B cell (primary cell): ENCODE measurements around the gene TSPAN14. TPM values are rescaled to one million over a fixed set of nuclear protein-coding genes. Genes with fewer than 3 reads are reported as not detected.

ENCODE experiments used
- ATAC-seq: fragments of 200-7000 bp; cut with Tn5 transposase; one replicate; pipeline ENCODE4 v1.10.0; 2021; ENCODE audit warnings: low read depth, mild to moderate bottlenecking, moderate number of reproducible peaks, moderate library complexity
- CTCF ChIA-PET: fragments of 350-600 bp; sonication (Branson Sonifier 250); formaldehyde crosslinking; loops from one replicate; lab custom pipeline; 2021; ENCODE audit warnings: antibody characterized with exemption, inconsistent platforms; lab: Charles Lee
- POLR2A ChIA-PET: fragments of 350-600 bp; sonication (Branson Sonifier 250); formaldehyde crosslinking; loops from one replicate; lab custom pipeline; 2021; ENCODE audit warnings: antibody characterized with exemption; lab: Charles Lee
- DNase-seq: peaks from one replicate; pipeline ENCODE4 v3.0.0; 2013
- H2AFZ ChIP-seq: 2 replicates; pipeline ENCODE4 v1.6.1; 2012; ENCODE audit warnings: mild to moderate bottlenecking, low read depth, low read length; ENCODE audit not compliant: insufficient read depth, poor library complexity, severe bottlenecking
- H3K27ac ChIP-seq, 2 donors: 1 replicate in 1 of 2; 2 replicates in 1 of 2; pipeline ENCODE4 v1.5.1; 2012 to 2013; ENCODE audit warnings: low read length in 2 of 2, mild to moderate bottlenecking in 2 of 2, moderate library complexity in 1 of 2
- H3K27me3 ChIP-seq, 4 experiments: fragments of 200-600 bp in 1 of 4; sonication (generic) in 1 of 4; replicated peaks in 1 of 4; 1 replicate in 2 of 4; 2 replicates in 2 of 4; pipeline versions ENCODE4 v1.6.1 to v1.7.0; 2013 to 2016; ENCODE audit warnings: low read length in 3 of 4, mild to moderate bottlenecking in 2 of 4, mixed read lengths in 1 of 4, moderate library complexity in 1 of 4; ENCODE audit not compliant: insufficient read depth in 4 of 4, control insufficient read depth in 3 of 4; ENCODE audit errors: control extremely low read depth in 1 of 4
- H3K36me3 ChIP-seq, 2 experiments: replicated peaks in 1 of 2; 1 replicate in 1 of 2; 2 replicates in 1 of 2; pipeline versions ENCODE4 v1.6.1 to v1.7.1; 2013; ENCODE audit warnings: low read length in 1 of 2; ENCODE audit not compliant: insufficient read depth in 2 of 2, control insufficient read depth in 1 of 2; ENCODE audit errors: control extremely low read depth in 1 of 2, extremely low read depth in 1 of 2
- H3K4me1 ChIP-seq, 2 donors: fragments of 200-600 bp in 1 of 2; sonication (generic) in 1 of 2; 1 replicate in 1 of 2; 2 replicates in 1 of 2; pipeline versions ENCODE4 v1.5.1 to v1.6.1; 2013 to 2017; ENCODE audit warnings: low read length in 2 of 2; ENCODE audit not compliant: control insufficient read depth in 2 of 2, insufficient read depth in 2 of 2
- H3K4me2 ChIP-seq: replicated peaks from 2 replicates; pipeline ENCODE3; 2012; ENCODE audit warnings: mild to moderate bottlenecking, low read depth, low read length; ENCODE audit not compliant: poor library complexity, severe bottlenecking
- H3K4me3 ChIP-seq, 5 experiments: fragments of 200-600 bp in 1 of 5; sonication (generic) in 1 of 5; 1 replicate in 3 of 5; 2 replicates in 2 of 5; pipeline versions ENCODE4 v1.5.1 to v1.7.0; 2011 to 2016; ENCODE audit warnings: low read length in 4 of 5, mild to moderate bottlenecking in 4 of 5, low read depth in 2 of 5, control low read depth in 1 of 5, moderate library complexity in 1 of 5; ENCODE audit not compliant: insufficient read depth in 1 of 5; ENCODE audit errors: control extremely low read depth in 1 of 5, extremely low read depth in 1 of 5
- H3K79me2 ChIP-seq: fragments of 200-600 bp; sonication (generic); one replicate; pipeline ENCODE4 v1.6.0; 2016; ENCODE audit warnings: low read length; ENCODE audit not compliant: control insufficient read depth, insufficient read depth
- H3K9ac ChIP-seq: fragments of 200-600 bp; sonication (generic); 2 replicates; pipeline ENCODE4 v1.6.1; 2017; ENCODE audit warnings: mild to moderate bottlenecking, low read length, moderate library complexity
- H3K9me3 ChIP-seq, 3 donors: one replicate each; pipeline versions ENCODE4 v1.6.1 to v1.7.1; 2013; ENCODE audit warnings: low read length in 2 of 3; ENCODE audit not compliant: control insufficient read depth in 2 of 3, insufficient read depth in 1 of 3; ENCODE audit errors: control extremely low read depth in 1 of 3
- H4K20me1 ChIP-seq: 2 replicates; pipeline ENCODE4 v1.6.0; 2012; ENCODE audit warnings: mild to moderate bottlenecking, low read length; ENCODE audit not compliant: insufficient read depth, control insufficient read depth, poor library complexity, severe bottlenecking
- H3K27ac Mint-ChIP-seq: one replicate; pipeline ENCODE4 v1.8.0; 2021; ENCODE audit warnings: mixed read lengths
- H3K27me3 Mint-ChIP-seq: one replicate; pipeline ENCODE4 v1.8.0; 2021; ENCODE audit warnings: mixed read lengths
- H3K4me1 Mint-ChIP-seq: one replicate; pipeline ENCODE4 v1.8.0; 2021; ENCODE audit warnings: mixed read lengths
- H3K4me3 Mint-ChIP-seq: one replicate; pipeline ENCODE4 v1.8.0; 2021; ENCODE audit warnings: mixed read lengths
- H3K9me3 Mint-ChIP-seq: one replicate; pipeline ENCODE4 v1.8.0; 2022; ENCODE audit warnings: mixed read lengths; ENCODE audit not compliant: insufficient read depth
- EZH2 ChIP-seq: IDR thresholded peaks from 2 replicates; pipeline ENCODE4 v1.6.1; 2012; ENCODE audit warnings: borderline replicate concordance, low read depth, mild to moderate bottlenecking, moderate library complexity, low read length; ENCODE audit not compliant: insufficient read depth, poor library complexity, severe bottlenecking
- WGBS: methylation state at CpG from one replicate; pipeline ENCODE4 v1.1.5; 2013; ENCODE audit warnings: missing lambda C conversion rate; ENCODE audit not compliant: insufficient coverage; 5-methylcytosine and 5-hydroxymethylcytosine counted together
- intact Hi-C: fragments of 100-400 bp; cut with micrococcal nuclease; formaldehyde crosslinking; loops from one replicate; pipeline ENCODE4 v1.10.0; 2022
- polyA plus RNA-seq: library from polyadenylated mRNA; depleted of rRNA; stranded (reverse); fragments of >200 nt; gene quantifications from 2 replicates; pipeline ENCODE4 v1.2.3, GENCODE V29; 2012
- total RNA-seq, 2 donors: library from RNA; stranded (reverse); fragments of 120-200 nt in 1 of 2; gene quantifications; 1 replicate in 1 of 2; 2 replicates in 1 of 2; pipeline versions ENCODE4 v1.2.3 to v1.2.4, GENCODE V29; 2013 to 2022
- TF ChIP-seq, protein P1 (sequence below): fragments of 200-600 bp; IDR thresholded peaks from one replicate; pipeline ENCODE4 v1.8.0; 2022; ENCODE audit warnings: antibody characterized with exemption, mild to moderate bottlenecking

Gene TSPAN14
- total and polyA plus RNA-seq, 2 donors (not counting 1 experiment from before 2014, with no cell fraction given) = 27.8 to 55.3 TPM

- ATAC-seq = no peak
- no peak overlapping the region for H2AFZ ChIP-seq
- DNase-seq = no peak
- peaks cover 8 to 28% of the 10 kb centered on the region in 2 donors for H3K4me1 ChIP-seq
- no peak overlapping the region for H3K27ac Mint-ChIP-seq
- no peak overlapping the region for H3K4me3 ChIP-seq
- no peaks in the 10 kb centered on the region for H3K27me3 Mint-ChIP-seq
- H3K9ac ChIP-seq = no peak overlapping the region
- peaks cover 52% of the 10 kb centered on the region for H3K4me1 Mint-ChIP-seq
- no peaks in the 10 kb centered on the region for H3K27me3 ChIP-seq
- 84% methylated on average over 5 of the region's 10 CpGs for WGBS
- H3K4me2 ChIP-seq = no peak overlapping the region
- no peak overlapping the region for H3K4me3 Mint-ChIP-seq
- CTCF ChIA-PET = interaction anchor here (2.4 kb wide), 1 partner anchor 20 kb away, joined by 10 read pairs; no protein-coding TSS in a partner anchor
- POLR2A ChIA-PET = no interaction called here
- no peak overlapping the region for H3K27ac ChIP-seq
- H3K9me3 ChIP-seq = no peaks in the 10 kb centered on the region
- peaks cover 81% of the 10 kb centered on the region for H3K79me2 ChIP-seq
- TF ChIP-seq EZH2 = no peak
- TF ChIP-seq, protein P1, sequence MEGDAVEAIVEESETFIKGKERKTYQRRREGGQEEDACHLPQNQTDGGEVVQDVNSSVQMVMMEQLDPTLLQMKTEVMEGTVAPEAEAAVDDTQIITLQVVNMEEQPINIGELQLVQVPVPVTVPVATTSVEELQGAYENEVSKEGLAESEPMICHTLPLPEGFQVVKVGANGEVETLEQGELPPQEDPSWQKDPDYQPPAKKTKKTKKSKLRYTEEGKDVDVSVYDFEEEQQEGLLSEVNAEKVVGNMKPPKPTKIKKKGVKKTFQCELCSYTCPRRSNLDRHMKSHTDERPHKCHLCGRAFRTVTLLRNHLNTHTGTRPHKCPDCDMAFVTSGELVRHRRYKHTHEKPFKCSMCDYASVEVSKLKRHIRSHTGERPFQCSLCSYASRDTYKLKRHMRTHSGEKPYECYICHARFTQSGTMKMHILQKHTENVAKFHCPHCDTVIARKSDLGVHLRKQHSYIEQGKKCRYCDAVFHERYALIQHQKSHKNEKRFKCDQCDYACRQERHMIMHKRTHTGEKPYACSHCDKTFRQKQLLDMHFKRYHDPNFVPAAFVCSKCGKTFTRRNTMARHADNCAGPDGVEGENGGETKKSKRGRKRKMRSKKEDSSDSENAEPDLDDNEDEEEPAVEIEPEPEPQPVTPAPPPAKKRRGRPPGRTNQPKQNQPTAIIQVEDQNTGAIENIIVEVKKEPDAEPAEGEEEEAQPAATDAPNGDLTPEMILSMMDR = no peak
- intact Hi-C loops = no loop called here
- peaks cover 68% of the 10 kb centered on the region for H4K20me1 ChIP-seq
- H3K36me3 ChIP-seq = peaks cover 5 to 19% of the 10 kb centered on the region in 2 experiments
- H3K9me3 Mint-ChIP-seq = no peaks in the 10 kb centered on the region
Observed at GRCh38 chr10:80485076-80485945, 31.2 kb downstream of the TSPAN14 start.
